Subcutaneous adipose tissue (tissue), 4 donors: ENCODE measurements around the gene TCF12. TPM values are rescaled to one million over a fixed set of nuclear protein-coding genes. Genes with fewer than 3 reads are reported as not detected.

Experiments
- total RNA-seq, 4 donors: library from RNA; depleted of rRNA; stranded (reverse); fragments of >200 nt; gene quantifications; one replicate each; pipeline ENCODE4 v1.1.0, GENCODE V29; 2016
- TF ChIP-seq, protein P1 (sequence below): fragments of 450-650 bp; IDR thresholded peaks from one replicate; pipeline ENCODE4 v1.5.1; 2016; ENCODE audit warnings: low read depth, mild to moderate bottlenecking, control low read depth, antibody characterized with exemption, moderate library complexity

The TCF12 gene
- total RNA-seq, 4 donors from 2014 or later: 138 to 171 (median 166) TPM

DNA sequence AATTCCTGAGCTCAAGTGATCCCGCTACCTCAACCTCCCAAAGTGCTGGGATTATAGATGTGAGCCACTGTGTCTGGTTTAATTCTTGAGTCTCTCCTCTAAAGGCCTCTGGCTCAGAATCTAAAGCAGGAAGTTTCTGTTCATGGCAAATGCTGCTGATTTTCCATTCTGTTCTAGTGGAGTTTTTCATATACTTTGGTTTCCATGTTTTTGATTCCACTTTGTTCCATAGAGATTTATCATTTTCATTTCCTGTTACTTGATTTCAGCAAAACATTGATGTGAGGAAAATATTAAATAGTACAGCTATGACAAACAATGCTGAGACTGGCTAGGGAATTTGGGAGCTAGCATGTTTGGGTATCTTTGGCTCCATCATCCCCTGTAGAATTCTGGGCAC, 205.6 kb downstream of the TCF12 start:
- TF ChIP-seq, protein P1, sequence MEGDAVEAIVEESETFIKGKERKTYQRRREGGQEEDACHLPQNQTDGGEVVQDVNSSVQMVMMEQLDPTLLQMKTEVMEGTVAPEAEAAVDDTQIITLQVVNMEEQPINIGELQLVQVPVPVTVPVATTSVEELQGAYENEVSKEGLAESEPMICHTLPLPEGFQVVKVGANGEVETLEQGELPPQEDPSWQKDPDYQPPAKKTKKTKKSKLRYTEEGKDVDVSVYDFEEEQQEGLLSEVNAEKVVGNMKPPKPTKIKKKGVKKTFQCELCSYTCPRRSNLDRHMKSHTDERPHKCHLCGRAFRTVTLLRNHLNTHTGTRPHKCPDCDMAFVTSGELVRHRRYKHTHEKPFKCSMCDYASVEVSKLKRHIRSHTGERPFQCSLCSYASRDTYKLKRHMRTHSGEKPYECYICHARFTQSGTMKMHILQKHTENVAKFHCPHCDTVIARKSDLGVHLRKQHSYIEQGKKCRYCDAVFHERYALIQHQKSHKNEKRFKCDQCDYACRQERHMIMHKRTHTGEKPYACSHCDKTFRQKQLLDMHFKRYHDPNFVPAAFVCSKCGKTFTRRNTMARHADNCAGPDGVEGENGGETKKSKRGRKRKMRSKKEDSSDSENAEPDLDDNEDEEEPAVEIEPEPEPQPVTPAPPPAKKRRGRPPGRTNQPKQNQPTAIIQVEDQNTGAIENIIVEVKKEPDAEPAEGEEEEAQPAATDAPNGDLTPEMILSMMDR: no peak

DNA sequence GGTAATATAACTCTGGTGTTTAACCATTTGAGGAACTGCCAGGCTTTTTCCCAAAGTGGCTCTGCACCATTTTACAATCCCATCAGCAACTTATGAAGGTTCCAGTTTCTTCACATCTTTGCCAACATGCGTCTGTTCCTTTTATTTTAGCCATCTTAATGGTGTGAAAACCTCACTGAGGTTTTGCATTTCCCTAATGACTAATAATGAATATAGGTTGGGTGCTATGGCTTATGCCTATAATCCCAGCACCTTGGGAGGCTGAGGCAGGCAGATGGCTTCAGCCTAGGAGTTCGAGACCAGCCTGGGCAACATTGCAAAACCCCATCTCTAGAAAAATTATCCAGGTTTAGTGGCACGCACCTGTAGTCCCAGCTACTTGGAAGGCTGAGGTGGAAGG, 210.6 kb downstream of the TCF12 start:
- TF ChIP-seq, protein P1: no peak

DNA sequence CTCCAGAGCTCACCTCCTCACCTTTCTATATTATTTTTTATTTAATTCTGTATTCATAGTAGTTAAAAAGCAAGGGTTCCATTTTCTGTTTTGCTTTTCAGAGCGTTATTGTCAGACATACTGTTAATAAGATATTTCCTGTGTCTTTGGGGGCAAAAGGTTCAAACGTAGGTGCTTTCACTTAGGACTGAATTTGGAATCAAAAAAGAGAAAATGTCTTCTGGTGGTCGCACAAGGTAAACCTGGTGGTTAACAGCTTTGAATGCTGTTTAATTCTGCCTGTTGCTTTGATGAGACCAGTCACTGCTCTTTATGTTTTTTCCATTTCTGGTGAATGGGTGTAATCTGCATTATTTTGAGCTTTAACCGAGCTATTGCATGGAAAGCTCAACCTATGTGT, 212.5 kb downstream of the TCF12 start:
- TF ChIP-seq, protein P1: no peak

DNA sequence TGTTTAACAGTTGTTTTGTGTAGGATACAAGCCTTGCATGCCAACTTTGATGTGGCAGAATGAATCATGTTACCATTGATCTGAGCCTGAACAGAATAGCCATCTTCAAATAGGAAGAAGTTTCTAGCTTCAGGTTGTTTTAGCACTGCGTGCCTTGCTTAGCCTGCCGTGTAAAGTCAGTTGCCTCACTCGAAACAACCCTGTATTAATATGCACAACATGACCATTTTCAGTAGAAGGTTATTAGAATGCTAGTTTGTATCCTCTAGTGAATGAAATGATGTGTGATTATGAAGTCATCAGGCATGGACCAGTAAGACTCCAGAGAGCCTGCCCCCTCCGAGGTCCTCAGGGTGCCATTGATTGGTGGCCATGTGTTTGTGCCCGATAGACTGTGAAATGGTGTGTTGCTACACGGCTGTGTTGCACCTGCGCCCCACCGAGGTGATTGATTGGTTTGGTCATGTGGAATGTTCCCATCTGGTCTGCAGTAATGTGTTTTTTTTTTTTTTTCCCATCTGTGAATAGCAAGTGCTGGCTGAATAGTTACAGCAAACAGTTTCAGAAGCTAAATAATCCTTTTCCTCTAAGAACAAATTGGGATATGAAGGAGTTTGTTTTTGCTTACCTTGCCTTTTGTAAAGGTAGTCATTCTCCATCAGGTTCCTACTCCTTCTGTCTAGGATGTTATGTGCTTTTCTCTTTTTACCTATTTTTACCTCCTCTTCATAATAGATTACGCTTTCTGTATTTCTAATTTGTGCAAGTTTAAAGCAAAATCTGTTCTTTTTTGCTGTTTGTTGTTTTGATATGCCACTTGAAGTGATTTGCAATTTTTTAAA, 214.9 kb downstream of the TCF12 start:
- TF ChIP-seq, protein P1: no peak

DNA sequence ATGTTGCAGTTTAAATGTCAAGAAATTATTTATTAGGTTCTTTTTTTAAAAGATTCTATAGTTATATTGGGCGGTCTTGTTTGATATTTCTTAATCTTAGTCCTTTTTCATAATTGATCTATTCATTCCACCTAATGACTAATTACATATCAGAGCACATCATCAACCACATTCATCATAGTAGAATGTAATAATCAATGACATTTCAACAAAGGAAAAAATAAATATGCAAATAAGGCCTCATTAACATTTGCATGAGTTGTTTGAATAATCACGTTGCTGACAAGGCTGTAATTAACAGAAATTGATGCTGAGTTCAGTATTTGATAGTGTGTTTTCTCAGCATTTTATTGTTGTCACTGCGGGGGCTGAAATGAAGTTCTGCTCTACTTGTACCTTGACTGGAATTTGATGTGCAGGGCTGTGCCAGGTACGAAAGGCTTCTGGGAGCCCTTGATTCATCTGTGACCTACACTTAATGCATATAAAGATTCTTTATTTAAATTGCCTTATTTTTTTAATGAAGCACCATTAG, 215.7 kb downstream of the TCF12 start:
- TF ChIP-seq, protein P1: no peak

DNA sequence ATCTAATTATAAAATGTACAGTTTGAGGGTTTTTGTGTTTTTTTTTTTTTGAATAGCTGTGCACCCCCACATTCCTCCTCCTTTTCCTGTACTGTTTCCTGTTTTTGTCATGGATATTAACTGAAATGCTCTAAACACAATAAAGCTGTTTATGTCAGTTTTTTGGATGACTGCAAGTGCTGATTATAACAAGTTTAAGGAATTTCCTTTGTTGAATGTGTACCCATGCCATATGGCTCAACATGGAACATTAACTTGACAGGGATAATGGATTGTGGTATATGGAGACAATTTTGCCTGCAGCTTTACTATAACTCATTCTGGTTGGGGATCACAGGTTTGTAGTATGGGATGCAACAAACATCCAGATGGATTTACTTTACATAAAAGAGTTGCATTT, 216.4 kb downstream of the TCF12 start:
- TF ChIP-seq, protein P1: no peak

DNA sequence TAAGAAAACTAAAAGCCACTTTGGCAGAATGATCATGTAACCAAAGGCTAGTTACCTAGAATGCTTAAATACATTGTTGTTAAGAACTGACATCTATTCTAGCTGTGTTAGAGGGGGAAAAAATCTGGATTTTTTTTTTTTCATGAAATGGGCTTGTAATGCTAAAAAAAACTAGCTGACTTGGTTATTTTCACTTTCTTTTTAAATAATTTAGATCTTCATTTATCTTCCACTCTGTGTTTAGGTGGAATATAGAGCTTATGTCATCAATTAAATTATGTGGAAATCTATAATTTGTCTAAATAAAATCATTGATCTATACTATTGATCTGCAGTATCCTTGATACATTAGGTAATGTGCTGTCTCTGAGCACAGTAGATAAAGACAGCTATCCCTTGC, 217.4 kb downstream of the TCF12 start:
- TF ChIP-seq, protein P1: no peak
